PFSK-1 (cell line): Measurements from ENCODE around the gene CEACAM4.

Source experiments
- FOXP2 ChIP-seq: optimal IDR thresholded peaks from 2 replicates; pipeline ENCODE3; 2011; ENCODE audit warnings: borderline replicate concordance, control low read depth, inconsistent platforms; ENCODE audit not compliant: insufficient read depth; ENCODE audit errors: extremely low read length, extremely low read depth
- POLR2AphosphoS5 ChIP-seq: IDR thresholded peaks from 2 replicates; pipeline ENCODE4 v1.6.1; 2012; ENCODE audit warnings: low read depth, mild to moderate bottlenecking, control low read depth, low read length, moderate library complexity
- REST ChIP-seq, 2 experiments: IDR thresholded peaks; 2 replicates each; pipeline versions ENCODE4 v1.6.1 to v1.8.0; 2011 to 2012; ENCODE audit warnings: low read depth in 2 of 2, low read length in 2 of 2, control low read depth in 1 of 2, inconsistent platforms in 1 of 2, mild to moderate bottlenecking in 1 of 2, moderate library complexity in 1 of 2; ENCODE audit not compliant: insufficient read depth in 1 of 2
- SIN3A ChIP-seq: IDR thresholded peaks from 2 replicates; pipeline ENCODE4 v1.6.1; 2012; ENCODE audit warnings: mild to moderate bottlenecking, low read length, moderate library complexity, borderline replicate concordance; ENCODE audit not compliant: insufficient read depth
- TAF1 ChIP-seq: IDR thresholded peaks from 2 replicates; pipeline ENCODE4 v1.6.1; 2012; ENCODE audit warnings: low read length, control low read depth, borderline replicate concordance; ENCODE audit not compliant: insufficient read depth

The CEACAM4 gene

DNA sequence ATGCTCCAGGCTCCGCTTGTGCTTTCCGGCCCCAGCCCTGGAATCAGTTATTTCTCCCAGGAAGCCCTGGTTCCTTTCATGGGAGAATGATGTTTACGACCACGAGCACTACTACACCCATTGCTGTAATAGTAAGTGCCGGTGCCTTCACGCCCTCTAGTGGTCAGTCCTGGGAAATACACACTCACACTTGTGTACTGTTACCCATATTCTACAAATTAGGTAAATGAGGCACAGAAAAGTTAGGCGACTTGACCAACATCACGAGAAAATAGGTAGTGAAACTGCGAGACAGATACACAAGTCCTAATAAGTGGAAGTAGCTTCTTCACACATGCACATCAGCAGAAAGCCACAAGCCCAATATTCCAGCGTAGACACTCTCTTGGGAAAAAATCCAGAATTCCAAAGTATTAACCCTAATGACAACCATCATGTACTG is 29.3 kb downstream of the CEACAM4 start:
- no peak for TF ChIP-seq POLR2AphosphoS5
- TF ChIP-seq REST (IDR thresholded peaks at IDR 0.05; ENCODE audit: insufficient read depth in 1 of 2, low read depth in 2 of 2, low read length in 2 of 2) = no peak
- peak; percentile 17 for TF ChIP-seq FOXP2

- TF ChIP-seq FOXP2 = no peak
- TF ChIP-seq POLR2AphosphoS5 = no peak
- TF ChIP-seq REST (IDR thresholded peaks at IDR 0.05; ENCODE audit: insufficient read depth in 1 of 2, low read depth in 2 of 2, low read length in 2 of 2) = no peak
- TF ChIP-seq SIN3A = no peak
- no peak for TF ChIP-seq TAF1
Observed at GRCh38 chr19:41595890-41596280, 31.0 kb downstream of the CEACAM4 start.

GRCh38 chr19:41595258-41595889 is 31.5 kb downstream of the CEACAM4 start:
- TF ChIP-seq POLR2AphosphoS5 (no peak), SIN3A (no peak), REST (IDR thresholded peaks at IDR 0.05; ENCODE audit: insufficient read depth in 1 of 2, low read depth in 2 of 2, low read length in 2 of 2) (no peak), FOXP2 (no peak), TAF1 (no peak)

DNA sequence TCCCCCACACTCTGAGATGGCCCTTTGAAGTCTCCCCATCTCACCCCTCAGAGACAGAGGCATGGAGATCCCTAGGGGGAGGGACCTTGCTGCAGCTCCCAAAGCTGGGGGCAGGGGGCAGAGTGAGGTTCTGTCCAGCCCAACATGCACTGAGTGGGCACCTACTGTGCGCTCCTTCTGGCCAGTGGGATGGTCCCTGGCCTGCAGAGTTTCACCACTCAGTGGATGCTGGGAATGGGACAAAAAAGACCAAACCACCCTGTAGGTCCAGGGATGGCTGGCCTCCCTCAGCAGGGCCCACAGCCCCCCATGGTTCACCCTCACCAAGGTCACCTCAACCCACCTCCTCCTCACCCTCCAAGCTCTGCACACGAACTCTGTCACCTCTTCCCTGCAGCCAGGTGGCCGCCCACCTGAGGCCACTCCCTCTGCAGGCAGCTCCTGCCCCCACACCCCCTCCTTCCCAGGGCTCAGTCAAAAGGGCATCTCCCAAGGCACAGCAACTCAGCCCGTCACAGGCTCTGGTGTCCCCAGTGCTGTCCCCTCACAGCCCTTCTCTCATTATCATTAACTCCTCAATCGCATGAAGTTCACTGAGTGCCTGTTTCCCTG is 34.8 kb downstream of the CEACAM4 start:
- TF ChIP-seq REST (IDR thresholded peaks at IDR 0.05; ENCODE audit: insufficient read depth in 1 of 2, low read depth in 2 of 2, low read length in 2 of 2) (no peak), TAF1 (no peak), POLR2AphosphoS5 (no peak), SIN3A (no peak), FOXP2 (no peak)

- TF ChIP-seq FOXP2 (no peak), TAF1 (no peak), SIN3A (no peak), REST (IDR thresholded peaks at IDR 0.05; ENCODE audit: insufficient read depth in 1 of 2, low read depth in 2 of 2, low read length in 2 of 2) (no peak), POLR2AphosphoS5 (no peak)
Observed at GRCh38 chr19:41590936-41591335, 35.9 kb downstream of the CEACAM4 start.
